PC-9 (cell line): ENCODE data around the gene LGR6. TPM values are rescaled to one million over a fixed set of nuclear protein-coding genes. Genes with fewer than 3 reads are reported as not detected.
A peak's percentile ranks its signal among the peaks of the same experiment; 100 is the strongest.
"Not testable (repeated sequence)": the region's sequence is repeated elsewhere in the genome, so short reads cannot be mapped to it uniquely, and the experiment has no call there.

ENCODE experiments used
- BruUV-seq: library from RNA; stranded (reverse); fragments of 400-500 nt; replicated peaks from 2 replicates; lab custom pipeline; 2021; lab: Mats Ljungman, UMichigan
- CTCF ChIA-PET: fragments of 300-600 bp; sonication (Branson Sonifier 250); formaldehyde crosslinking; loops from one replicate; lab custom pipeline; 2022; ENCODE audit warnings: antibody characterized with exemption; lab: Charles Lee
- POLR2A ChIA-PET: fragments of 300-600 bp; sonication (Branson Sonifier 250); formaldehyde crosslinking; loops from one replicate; lab custom pipeline; 2022; ENCODE audit warnings: antibody characterized with exemption; ENCODE audit not compliant: unreplicated experiment; lab: Charles Lee
- DNase-seq, 2 experiments: peaks; one replicate each; pipeline versions ENCODE4 v3.0.0 to v3.0.0-alpha.2; 2015 to 2022; ENCODE audit warnings: mixed read lengths in 1 of 2
- H2AFZ ChIP-seq: fragments of 200-600 bp; sonication (generic); 2 replicates; pipeline ENCODE4 v1.8.1; 2017; ENCODE audit warnings: antibody characterized with exemption
- H3F3A ChIP-seq: fragments of 200-600 bp; sonication (generic); 2 replicates; pipeline ENCODE4 v1.8.1; 2017; ENCODE audit warnings: antibody characterized with exemption, mild to moderate bottlenecking, low read depth; ENCODE audit not compliant: insufficient read depth
- H3K27ac ChIP-seq: fragments of 200-600 bp; sonication (generic); 2 replicates; pipeline ENCODE4 v1.6.1; 2016; ENCODE audit warnings: mixed run types
- H3K27me3 ChIP-seq: fragments of 200-600 bp; sonication (generic); 2 replicates; pipeline ENCODE4 v1.6.1; 2016; ENCODE audit warnings: low read depth, mixed run types; ENCODE audit not compliant: insufficient read depth
- H3K36me3 ChIP-seq: fragments of 200-600 bp; sonication (generic); 2 replicates; pipeline ENCODE4 v1.6.1; 2016; ENCODE audit warnings: low read depth, mixed run types
- H3K4me1 ChIP-seq: fragments of 200-600 bp; sonication (generic); replicated peaks from 2 replicates; pipeline ENCODE4 v1.6.1; 2016; ENCODE audit warnings: mixed run types; ENCODE audit not compliant: insufficient read depth
- H3K4me2 ChIP-seq: fragments of 200-600 bp; sonication (generic); 2 replicates; pipeline ENCODE4 v1.6.1; 2017; ENCODE audit warnings: mixed run types
- H3K4me3 ChIP-seq: fragments of 200-600 bp; sonication (generic); 2 replicates; pipeline ENCODE4 v1.6.1; 2016; ENCODE audit warnings: mixed run types
- H3K79me2 ChIP-seq: fragments of 200-600 bp; sonication (generic); 2 replicates; pipeline ENCODE4 v1.6.1; 2017; ENCODE audit warnings: low read depth, mixed run types
- H3K9me2 ChIP-seq: fragments of 200-600 bp; sonication (generic); 2 replicates; pipeline ENCODE4 v1.8.1; 2017; ENCODE audit warnings: mild to moderate bottlenecking; ENCODE audit not compliant: insufficient read depth
- H3K9me3 ChIP-seq: fragments of 200-600 bp; sonication (generic); 2 replicates; pipeline ENCODE4 v1.8.1; 2016; ENCODE audit warnings: low read depth; ENCODE audit not compliant: insufficient read depth
- H4K20me1 ChIP-seq: fragments of 200-600 bp; sonication (generic); 2 replicates; pipeline ENCODE4 v1.8.1; 2017; ENCODE audit not compliant: insufficient read depth
- CTCF ChIP-seq: fragments of 200-600 bp; sonication (generic); conservative IDR thresholded peaks from 2 replicates; pipeline ENCODE4 v1.6.1; 2017; ENCODE audit warnings: mixed run types, antibody characterized with exemption, mild to moderate bottlenecking, moderate library complexity
- EZH2 ChIP-seq: fragments of 200-600 bp; sonication (generic); IDR thresholded peaks from 2 replicates; pipeline ENCODE4 v1.8.0; 2017; ENCODE audit warnings: antibody characterized with exemption, low read depth
- intact Hi-C: fragments of 100-400 bp; cut with micrococcal nuclease; formaldehyde crosslinking; loops from one replicate; pipeline ENCODE4 v1.10.0; 2022; ENCODE audit not compliant: unreplicated experiment
- total RNA-seq: library from RNA; stranded (reverse); gene quantifications from 2 replicates; pipeline ENCODE4 v1.2.3, GENCODE V29; 2021

LGR6 gene
- total RNA-seq, 1 experiment from 2014 or later: 5.6 TPM

GRCh38 chr1:202189001-202189790 is 4.4 kb upstream of the LGR6 start:
- DNase-seq: peak; percentile 42 to 80
- no TSS peak for BruUV-seq

GRCh38 chr1:202189918-202190715 is 3.5 kb upstream of the LGR6 start:
- H3K9me3 ChIP-seq: no peaks in the 10 kb centered on the region
- H4K20me1 ChIP-seq: no peaks in the 10 kb centered on the region
- no peak overlapping the region for H3K4me3 ChIP-seq
- peaks cover 7% of the 10 kb centered on the region; the same call in 1 of the 2 replicates for H3K27me3 ChIP-seq
- no peaks in the 10 kb centered on the region for H3K4me1 ChIP-seq
- no peak overlapping the region for H2AFZ ChIP-seq
- no peaks in the 10 kb centered on the region for H3F3A ChIP-seq
- ChIA-PET POLR2A (no interaction called here), CTCF (interaction anchor here (0.6 to 1.7 kb wide), 4 partner anchors 126 to 530 kb away, joined by 3 to 14 read pairs (median 8); no protein-coding TSS in a partner anchor)
- intact Hi-C loops: loop anchor here (1.0 to 10.0 kb wide), 2 partner anchors 125 to 275 kb away; no protein-coding TSS in a partner anchor
- DNase-seq: no peak
- no peaks in the 10 kb centered on the region for H3K79me2 ChIP-seq
- H3K4me2 ChIP-seq: no peak overlapping the region
- H3K27ac ChIP-seq: no peak overlapping the region
- H3K9me2 ChIP-seq: no peaks in the 10 kb centered on the region
- TF ChIP-seq EZH2 (no peak), CTCF (no peak; the same call in 1 of the 2 replicates)
- H3K36me3 ChIP-seq: no peaks in the 10 kb centered on the region
- no TSS peak for BruUV-seq

More at GRCh38 chr1:202189001-202189790, 4.4 kb upstream of the LGR6 start:
- TF ChIP-seq CTCF (peak; percentile 87), EZH2 (no peak)
- Histone ChIP-seq H2AFZ (no peak overlapping the region), H3K27me3 (peaks cover 7% of the 10 kb centered on the region; the same call in 1 of the 2 replicates), H3K4me2 (no peak overlapping the region), H3F3A (no peaks in the 10 kb centered on the region), H3K4me3 (no peak overlapping the region), H3K4me1 (no peaks in the 10 kb centered on the region), H4K20me1 (no peaks in the 10 kb centered on the region), H3K9me3 (no peaks in the 10 kb centered on the region), H3K36me3 (no peaks in the 10 kb centered on the region), H3K79me2 (no peaks in the 10 kb centered on the region), H3K27ac (no peak overlapping the region), H3K9me2 (no peaks in the 10 kb centered on the region)
- ChIA-PET POLR2A (no interaction called here), CTCF (interaction anchor here (0.6 to 1.7 kb wide), 4 partner anchors 127 to 530 kb away, joined by 6 to 14 read pairs (median 12); partner anchors contain the start of gene UBE2T)
- intact Hi-C loops: loop anchor here (1.0 to 10.0 kb wide), 2 partner anchors 126 to 276 kb away; no protein-coding TSS in a partner anchor

GRCh38 chr1:202191391-202191790 is 2.2 kb upstream of the LGR6 start:
- H3F3A ChIP-seq, H3K9me3 ChIP-seq, POLR2A ChIA-PET, H3K27me3 ChIP-seq, H3K9me2 ChIP-seq, BruUV-seq, H4K20me1 ChIP-seq, H3K4me2 ChIP-seq, H2AFZ ChIP-seq, intact Hi-C loops, H3K4me1 ChIP-seq, CTCF ChIA-PET, H3K79me2 ChIP-seq, H3K27ac ChIP-seq, H3K4me3 ChIP-seq, DNase-seq, H3K36me3 ChIP-seq: not testable (repeated sequence)
